K562 (cell line): ENCODE measurements around the gene ZSCAN12. TPM values are rescaled to one million over a fixed set of nuclear protein-coding genes. Genes with fewer than 3 reads are reported as not detected.

ENCODE experiments used
- ATF7 ChIP-seq: fragments of 450-650 bp; IDR thresholded peaks from 2 replicates; pipeline ENCODE4 v1.7.1; 2014; ENCODE audit warnings: mild to moderate bottlenecking, moderate library complexity
- ETV1 ChIP-seq: fragments of 450-650 bp; conservative IDR thresholded peaks from 2 replicates; pipeline ENCODE4 v1.6.1; 2016; ENCODE audit warnings: missing genetic modification characterization, control low read depth, low read depth, missing compliant biosample characterization
- GTF2F1 ChIP-seq: IDR thresholded peaks from 2 replicates; pipeline ENCODE4 v1.6.1; 2011; ENCODE audit warnings: low read depth, low read length, improper control_type of control experiment
- MCM2 ChIP-seq: fragments of 450-650 bp; IDR thresholded peaks from 2 replicates; pipeline ENCODE4 v1.6.1; 2017; ENCODE audit warnings: low read depth, mild to moderate bottlenecking
- MCM5 ChIP-seq: fragments of 450-650 bp; IDR thresholded peaks from 2 replicates; pipeline ENCODE4 v1.6.1; 2016; ENCODE audit warnings: low read depth
- NFIC ChIP-seq: fragments of 450-650 bp; IDR thresholded peaks from 2 replicates; pipeline ENCODE4 v1.6.1; 2017; ENCODE audit warnings: mild to moderate bottlenecking, inconsistent platforms
- NONO ChIP-seq, 2 experiments: fragments of 200-400 bp in 1 of 2; fragments of 450-650 bp in 1 of 2; formaldehyde crosslinking in 1 of 2; IDR thresholded peaks; 2 replicates each; pipeline ENCODE4 v1.6.1; 2017; ENCODE audit warnings: low read depth in 2 of 2, mild to moderate bottlenecking in 2 of 2, moderate library complexity in 2 of 2, low read length in 1 of 2
- NR2C1 ChIP-seq, 2 experiments: fragments of 450-650 bp; IDR thresholded peaks; 2 replicates each; pipeline ENCODE4 v1.6.1; 2017; ENCODE audit warnings: mild to moderate bottlenecking in 2 of 2, antibody characterized with exemption in 1 of 2, inconsistent platforms in 1 of 2, missing compliant biosample characterization in 1 of 2, missing genetic modification characterization in 1 of 2
- PURB ChIP-seq: sonication (generic); formaldehyde crosslinking; IDR thresholded peaks from 2 replicates; pipeline ENCODE4 v1.9.0; 2021; ENCODE audit warnings: low read depth, mild to moderate bottlenecking, missing genetic modification reagents
- SMAD4 ChIP-seq: fragments of 250-450 bp; sonication (Bioruptor Pico); conservative IDR thresholded peaks from 2 replicates; pipeline ENCODE4 v1.8.0; 2021; ENCODE audit warnings: inconsistent platforms, mild to moderate bottlenecking, moderate library complexity
- SP2 ChIP-seq: IDR thresholded peaks from 2 replicates; pipeline ENCODE4 v1.6.1; 2011; ENCODE audit warnings: mild to moderate bottlenecking, low read depth, low read length, moderate library complexity; ENCODE audit not compliant: poor library complexity, severe bottlenecking; ENCODE audit errors: extremely low read depth
- SUPT5H ChIP-seq: fragments of 450-650 bp; IDR thresholded peaks from 2 replicates; pipeline ENCODE4 v1.6.1; 2016
- U2AF2 ChIP-seq: fragments of 200-400 bp; formaldehyde crosslinking; optimal IDR thresholded peaks from 2 replicates; pipeline ENCODE3; 2017; ENCODE audit warnings: low read depth, mild to moderate bottlenecking, low read length
- ZNF586 ChIP-seq: fragments of 450-650 bp; formaldehyde crosslinking; conservative IDR thresholded peaks from 2 replicates; pipeline ENCODE4 v1.4.0; 2020; ENCODE audit warnings: mild to moderate bottlenecking, moderate library complexity
- ZNF75A ChIP-seq: fragments of 450-650 bp; formaldehyde crosslinking; IDR thresholded peaks from 2 replicates; pipeline ENCODE4 v1.4.0; 2020; ENCODE audit warnings: mild to moderate bottlenecking
- ZZZ3 ChIP-seq: fragments of 450-650 bp; IDR thresholded peaks from 2 replicates; pipeline ENCODE4 v1.6.1; 2016; ENCODE audit warnings: antibody characterized with exemption, mild to moderate bottlenecking, moderate library complexity
- polyA plus RNA-seq, 8 experiments: library from polyadenylated mRNA; depleted of rRNA in 4 of 8; stranded (reverse) in 5 of 8; unstranded in 3 of 8; fragments of >200 nt; fragmentation: Nextera tagmentation in 2 of 8; fragmentation: Illumina TruSeq in 1 of 8; extraction: Ambion mirVana in 2 of 8; extraction: Trizol in 1 of 8; gene quantifications; 2 replicates each; pipeline versions ENCODE4 v1.2.1 to v1.2.3, GENCODE V29; 2011 to 2014; ENCODE audit warnings: inconsistent platforms in 1 of 8, missing spikeins in 1 of 8
- total RNA-seq, 7 experiments: library from RNA; depleted of rRNA in 6 of 7; stranded (reverse); fragments of >200 nt in 6 of 7; fragmentation: Illumina TruSeq in 2 of 7; extraction: Trizol in 2 of 7; gene quantifications; 2 replicates each; pipeline versions ENCODE4 v1.2.1 to v1.2.3, GENCODE V29; 2011 to 2021; ENCODE audit warnings: low replicate concordance in 1 of 7
- TF ChIP-seq, protein P1 (sequence below): fragments of 450-650 bp; IDR thresholded peaks from 2 replicates; pipeline ENCODE4 v1.6.1; 2016; ENCODE audit warnings: mild to moderate bottlenecking
- TF ChIP-seq, protein P2 (sequence below): fragments of 250-450 bp; sonication (Bioruptor Pico); IDR thresholded peaks from 2 replicates; pipeline ENCODE4 v1.8.0; 2022; ENCODE audit warnings: moderate library complexity, mild to moderate bottlenecking, inconsistent platforms
- TF ChIP-seq, protein P3 (sequence below): fragments of 450-650 bp; IDR thresholded peaks from 2 replicates; pipeline ENCODE4 v1.7.1; 2018; ENCODE audit warnings: mild to moderate bottlenecking, low read depth; ENCODE audit not compliant: partially characterized antibody
- TF ChIP-seq, protein P4 (sequence below): sonication (generic); formaldehyde crosslinking; IDR thresholded peaks from 2 replicates; pipeline ENCODE4 v1.8.1; 2023; ENCODE audit warnings: mild to moderate bottlenecking, missing genetic modification reagents

Gene ZSCAN12
- total and polyA plus RNA-seq, 9 of the 15 experiments (the other 6 are each of a cell fraction or from before 2014, with no cell fraction given): 2.5 to 19.6 (median 12.5) TPM

DNA sequence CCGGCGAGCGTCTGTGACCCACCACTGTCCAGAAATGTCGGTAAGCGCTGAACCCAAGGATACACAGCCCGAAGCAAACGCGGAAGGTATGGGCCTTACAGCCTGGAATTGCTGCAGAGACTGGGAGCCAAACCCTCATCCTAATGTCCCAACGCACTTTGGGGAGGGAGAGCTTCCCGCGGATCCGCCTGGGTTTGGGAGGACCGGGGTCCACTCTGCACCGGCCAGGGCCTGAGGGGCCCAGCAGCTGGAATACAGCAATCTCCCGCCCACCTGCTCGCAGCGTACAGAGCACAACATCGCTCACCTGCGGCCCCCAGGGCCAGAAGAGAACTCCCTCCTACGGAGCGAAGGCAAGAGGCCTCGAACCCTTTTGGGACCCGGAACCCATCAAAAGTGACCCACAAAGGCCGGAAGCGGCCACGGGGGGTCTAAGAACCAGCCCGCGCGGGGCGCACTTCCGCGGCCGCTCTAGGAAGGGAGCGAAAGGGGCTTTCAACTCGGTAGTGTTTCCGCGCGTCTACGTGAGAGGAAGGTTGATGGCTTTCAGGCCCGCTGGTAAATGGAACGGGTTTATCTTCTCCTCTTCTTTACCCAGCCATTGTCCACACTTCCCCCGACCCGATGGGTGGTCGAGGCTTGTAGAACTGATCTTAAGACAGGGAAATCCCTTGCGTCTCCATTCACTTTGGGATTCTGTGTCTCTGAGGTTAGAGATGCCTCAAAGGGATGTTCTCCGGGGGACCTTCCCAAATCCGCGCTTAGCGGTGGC, at the start of gene ZSCAN12 (continued):
- TF ChIP-seq PURB (CRISPR knock-in tag): no peak
- peak in 1 of 2 experiments; percentile 53; a peak in 1 of 4 replicates for TF ChIP-seq NONO (IDR thresholded peaks at IDR 0.05; ENCODE audit: low read depth in 2 of 2, low read length in 1 of 2)
- peak; percentile 17; the same call in 1 of the 2 replicates for TF ChIP-seq GTF2F1
- TF ChIP-seq MCM2: no peak
- TF ChIP-seq NR2C1 (IDR thresholded peaks at IDR 0.05): peak; percentile 91
- TF ChIP-seq NR2C1 (tag; IDR thresholded peaks at IDR 0.05): peak; percentile 95
- TF ChIP-seq SP2: peak; percentile 99
- TF ChIP-seq, protein P1, sequence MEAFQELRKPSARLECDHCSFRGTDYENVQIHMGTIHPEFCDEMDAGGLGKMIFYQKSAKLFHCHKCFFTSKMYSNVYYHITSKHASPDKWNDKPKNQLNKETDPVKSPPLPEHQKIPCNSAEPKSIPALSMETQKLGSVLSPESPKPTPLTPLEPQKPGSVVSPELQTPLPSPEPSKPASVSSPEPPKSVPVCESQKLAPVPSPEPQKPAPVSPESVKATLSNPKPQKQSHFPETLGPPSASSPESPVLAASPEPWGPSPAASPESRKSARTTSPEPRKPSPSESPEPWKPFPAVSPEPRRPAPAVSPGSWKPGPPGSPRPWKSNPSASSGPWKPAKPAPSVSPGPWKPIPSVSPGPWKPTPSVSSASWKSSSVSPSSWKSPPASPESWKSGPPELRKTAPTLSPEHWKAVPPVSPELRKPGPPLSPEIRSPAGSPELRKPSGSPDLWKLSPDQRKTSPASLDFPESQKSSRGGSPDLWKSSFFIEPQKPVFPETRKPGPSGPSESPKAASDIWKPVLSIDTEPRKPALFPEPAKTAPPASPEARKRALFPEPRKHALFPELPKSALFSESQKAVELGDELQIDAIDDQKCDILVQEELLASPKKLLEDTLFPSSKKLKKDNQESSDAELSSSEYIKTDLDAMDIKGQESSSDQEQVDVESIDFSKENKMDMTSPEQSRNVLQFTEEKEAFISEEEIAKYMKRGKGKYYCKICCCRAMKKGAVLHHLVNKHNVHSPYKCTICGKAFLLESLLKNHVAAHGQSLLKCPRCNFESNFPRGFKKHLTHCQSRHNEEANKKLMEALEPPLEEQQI: peak; percentile 99
- peak; percentile 100 for TF ChIP-seq ETV1 (tag)
- TF ChIP-seq MCM5: no peak
- no peak for TF ChIP-seq ZNF586 (CRISPR knock-in tag)
- TF ChIP-seq SMAD4: peak; percentile 90
- peak; percentile 97 for TF ChIP-seq SUPT5H
- peak; percentile 86 for TF ChIP-seq ATF7
- TF ChIP-seq NFIC: peak; percentile 72
- TF ChIP-seq U2AF2: no peak
- TF ChIP-seq ZNF75A (CRISPR knock-in tag): 0 out of 2 replicates have a peak, but pooled peaks have one; percentile 23
- TF ChIP-seq, protein P2, sequence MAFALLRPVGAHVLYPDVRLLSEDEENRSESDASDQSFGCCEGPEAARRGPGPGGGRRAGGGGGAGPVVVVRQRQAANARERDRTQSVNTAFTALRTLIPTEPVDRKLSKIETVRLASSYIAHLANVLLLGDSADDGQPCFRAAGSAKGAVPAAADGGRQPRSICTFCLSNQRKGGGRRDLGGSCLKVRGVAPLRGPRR (CRISPR knock-in tag): 0 out of 2 replicates have a peak, but pooled peaks have one; percentile 32
- peak; percentile 94 for TF ChIP-seq ZZZ3
- TF ChIP-seq, protein P3, sequence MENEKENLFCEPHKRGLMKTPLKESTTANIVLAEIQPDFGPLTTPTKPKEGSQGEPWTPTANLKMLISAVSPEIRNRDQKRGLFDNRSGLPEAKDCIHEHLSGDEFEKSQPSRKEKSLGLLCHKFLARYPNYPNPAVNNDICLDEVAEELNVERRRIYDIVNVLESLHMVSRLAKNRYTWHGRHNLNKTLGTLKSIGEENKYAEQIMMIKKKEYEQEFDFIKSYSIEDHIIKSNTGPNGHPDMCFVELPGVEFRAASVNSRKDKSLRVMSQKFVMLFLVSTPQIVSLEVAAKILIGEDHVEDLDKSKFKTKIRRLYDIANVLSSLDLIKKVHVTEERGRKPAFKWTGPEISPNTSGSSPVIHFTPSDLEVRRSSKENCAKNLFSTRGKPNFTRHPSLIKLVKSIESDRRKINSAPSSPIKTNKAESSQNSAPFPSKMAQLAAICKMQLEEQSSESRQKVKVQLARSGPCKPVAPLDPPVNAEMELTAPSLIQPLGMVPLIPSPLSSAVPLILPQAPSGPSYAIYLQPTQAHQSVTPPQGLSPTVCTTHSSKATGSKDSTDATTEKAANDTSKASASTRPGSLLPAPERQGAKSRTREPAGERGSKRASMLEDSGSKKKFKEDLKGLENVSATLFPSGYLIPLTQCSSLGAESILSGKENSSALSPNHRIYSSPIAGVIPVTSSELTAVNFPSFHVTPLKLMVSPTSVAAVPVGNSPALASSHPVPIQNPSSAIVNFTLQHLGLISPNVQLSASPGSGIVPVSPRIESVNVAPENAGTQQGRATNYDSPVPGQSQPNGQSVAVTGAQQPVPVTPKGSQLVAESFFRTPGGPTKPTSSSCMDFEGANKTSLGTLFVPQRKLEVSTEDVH: peak; percentile 89
- TF ChIP-seq, protein P4, sequence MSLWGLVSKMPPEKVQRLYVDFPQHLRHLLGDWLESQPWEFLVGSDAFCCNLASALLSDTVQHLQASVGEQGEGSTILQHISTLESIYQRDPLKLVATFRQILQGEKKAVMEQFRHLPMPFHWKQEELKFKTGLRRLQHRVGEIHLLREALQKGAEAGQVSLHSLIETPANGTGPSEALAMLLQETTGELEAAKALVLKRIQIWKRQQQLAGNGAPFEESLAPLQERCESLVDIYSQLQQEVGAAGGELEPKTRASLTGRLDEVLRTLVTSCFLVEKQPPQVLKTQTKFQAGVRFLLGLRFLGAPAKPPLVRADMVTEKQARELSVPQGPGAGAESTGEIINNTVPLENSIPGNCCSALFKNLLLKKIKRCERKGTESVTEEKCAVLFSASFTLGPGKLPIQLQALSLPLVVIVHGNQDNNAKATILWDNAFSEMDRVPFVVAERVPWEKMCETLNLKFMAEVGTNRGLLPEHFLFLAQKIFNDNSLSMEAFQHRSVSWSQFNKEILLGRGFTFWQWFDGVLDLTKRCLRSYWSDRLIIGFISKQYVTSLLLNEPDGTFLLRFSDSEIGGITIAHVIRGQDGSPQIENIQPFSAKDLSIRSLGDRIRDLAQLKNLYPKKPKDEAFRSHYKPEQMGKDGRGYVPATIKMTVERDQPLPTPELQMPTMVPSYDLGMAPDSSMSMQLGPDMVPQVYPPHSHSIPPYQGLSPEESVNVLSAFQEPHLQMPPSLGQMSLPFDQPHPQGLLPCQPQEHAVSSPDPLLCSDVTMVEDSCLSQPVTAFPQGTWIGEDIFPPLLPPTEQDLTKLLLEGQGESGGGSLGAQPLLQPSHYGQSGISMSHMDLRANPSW (CRISPR knock-in tag): no peak; the same call in 1 of the 2 replicates
